C4-2B (cell line): ENCODE data around the gene EEPD1.
"Not testable (repeated sequence)": the region's sequence is repeated elsewhere in the genome, so short reads cannot be mapped to it uniquely, and the experiment has no call there.

Experiments
- H3K27ac ChIP-seq: fragments of 450-650 bp; 2 replicates; pipeline ENCODE4 v1.5.1; 2017
- ZFX ChIP-seq: fragments of 450-650 bp; IDR thresholded peaks from 2 replicates; pipeline ENCODE4 v1.6.1; 2017
- TF ChIP-seq, protein P1 (sequence below): fragments of 450-650 bp; conservative IDR thresholded peaks from 2 replicates; pipeline ENCODE4 v1.5.1; 2017; ENCODE audit warnings: mild to moderate bottlenecking

Gene EEPD1

GRCh38 chr7:36114355-36114754 lies 38.7 kb upstream of the EEPD1 start:
- TF ChIP-seq, protein P1, sequence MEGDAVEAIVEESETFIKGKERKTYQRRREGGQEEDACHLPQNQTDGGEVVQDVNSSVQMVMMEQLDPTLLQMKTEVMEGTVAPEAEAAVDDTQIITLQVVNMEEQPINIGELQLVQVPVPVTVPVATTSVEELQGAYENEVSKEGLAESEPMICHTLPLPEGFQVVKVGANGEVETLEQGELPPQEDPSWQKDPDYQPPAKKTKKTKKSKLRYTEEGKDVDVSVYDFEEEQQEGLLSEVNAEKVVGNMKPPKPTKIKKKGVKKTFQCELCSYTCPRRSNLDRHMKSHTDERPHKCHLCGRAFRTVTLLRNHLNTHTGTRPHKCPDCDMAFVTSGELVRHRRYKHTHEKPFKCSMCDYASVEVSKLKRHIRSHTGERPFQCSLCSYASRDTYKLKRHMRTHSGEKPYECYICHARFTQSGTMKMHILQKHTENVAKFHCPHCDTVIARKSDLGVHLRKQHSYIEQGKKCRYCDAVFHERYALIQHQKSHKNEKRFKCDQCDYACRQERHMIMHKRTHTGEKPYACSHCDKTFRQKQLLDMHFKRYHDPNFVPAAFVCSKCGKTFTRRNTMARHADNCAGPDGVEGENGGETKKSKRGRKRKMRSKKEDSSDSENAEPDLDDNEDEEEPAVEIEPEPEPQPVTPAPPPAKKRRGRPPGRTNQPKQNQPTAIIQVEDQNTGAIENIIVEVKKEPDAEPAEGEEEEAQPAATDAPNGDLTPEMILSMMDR = no peak
- no peak for TF ChIP-seq ZFX
- no peak overlapping the region for H3K27ac ChIP-seq

DNA sequence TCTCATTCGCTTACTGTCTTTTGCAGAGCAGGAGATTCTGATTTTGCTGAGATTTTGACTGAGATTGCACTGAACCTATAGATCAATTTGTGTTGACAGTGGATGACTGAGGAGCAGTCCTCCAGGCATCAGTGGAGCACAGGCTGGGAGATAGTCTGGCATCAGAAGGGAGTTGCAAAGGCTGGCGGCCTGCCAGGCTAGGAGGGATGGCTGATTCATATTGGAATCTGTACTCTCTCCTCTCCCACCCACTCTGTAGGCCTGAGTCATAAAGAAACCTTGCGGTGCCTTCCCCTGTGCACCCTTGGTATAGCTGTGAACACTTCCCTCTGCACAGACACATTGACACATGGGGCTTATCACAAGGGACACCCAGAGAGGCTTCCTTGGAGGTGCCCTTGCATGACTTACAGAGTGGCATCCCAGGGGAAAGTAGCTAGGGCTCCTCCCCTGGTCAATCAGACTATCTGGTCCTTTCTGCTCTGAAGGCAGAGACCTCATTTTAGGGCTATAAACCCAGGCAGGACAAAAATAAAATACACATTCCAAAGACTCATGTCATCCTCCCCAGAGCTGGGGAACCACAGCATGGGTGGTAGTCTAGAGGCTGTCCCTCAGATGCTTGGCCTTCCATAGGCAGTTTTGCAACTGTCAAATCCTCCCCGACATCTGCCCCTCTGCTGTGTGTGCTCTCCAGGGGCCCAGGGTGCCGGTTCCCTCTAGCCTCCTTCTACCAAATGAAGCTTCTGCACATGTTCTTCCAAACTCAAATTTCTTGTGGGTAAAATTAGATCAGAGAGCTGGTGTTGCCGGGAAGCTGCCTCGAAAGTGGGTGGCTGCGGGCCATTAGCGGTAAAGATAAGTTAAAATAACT lies 37.4 kb upstream of the EEPD1 start:
- no peak overlapping the region for H3K27ac ChIP-seq
- TF ChIP-seq ZFX = no peak
- TF ChIP-seq, protein P1 = no peak

DNA sequence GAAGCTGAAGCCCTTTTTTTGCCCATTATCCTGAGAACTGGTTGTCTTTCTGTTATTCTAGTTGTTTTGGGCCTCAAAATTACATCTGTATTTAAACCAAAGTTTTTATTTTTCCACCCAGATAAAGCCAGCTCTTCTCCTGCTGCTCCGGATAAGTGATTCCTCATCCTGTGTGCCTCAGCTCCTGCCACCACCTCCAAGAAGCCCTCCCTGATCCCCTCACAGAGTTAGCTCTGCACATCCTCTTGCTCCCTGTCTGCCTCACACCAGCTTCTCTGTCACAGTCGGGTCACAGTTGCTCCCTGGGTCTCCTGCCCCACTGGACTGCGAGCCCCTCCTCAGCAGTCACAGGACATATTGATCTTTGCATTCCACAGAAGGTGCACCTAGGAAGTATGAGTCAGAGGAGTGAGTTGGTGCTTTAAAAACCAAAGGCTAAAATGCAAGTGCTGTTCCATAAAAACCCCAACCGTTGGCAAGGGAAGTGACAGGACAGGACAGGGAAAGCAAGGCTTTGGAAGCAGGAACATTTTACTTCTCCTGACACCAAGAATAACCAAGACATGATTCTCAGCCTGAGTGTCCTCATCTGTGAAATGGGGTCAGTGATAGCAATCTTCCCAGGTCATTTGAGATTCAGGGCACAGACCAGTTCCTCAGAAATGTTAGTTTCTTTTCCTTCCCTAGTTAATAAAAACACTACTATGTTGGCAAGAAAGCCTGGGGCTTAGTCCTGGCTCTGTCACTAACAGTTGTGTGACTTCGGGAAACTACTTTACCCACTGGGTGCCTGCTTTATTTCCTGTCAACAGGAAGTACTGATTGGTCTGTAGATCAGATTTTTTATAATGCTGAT lies 36.5 kb upstream of the EEPD1 start:
- TF ChIP-seq, protein P1 = no peak
- TF ChIP-seq ZFX = no peak
- H3K27ac ChIP-seq = no peak overlapping the region

DNA sequence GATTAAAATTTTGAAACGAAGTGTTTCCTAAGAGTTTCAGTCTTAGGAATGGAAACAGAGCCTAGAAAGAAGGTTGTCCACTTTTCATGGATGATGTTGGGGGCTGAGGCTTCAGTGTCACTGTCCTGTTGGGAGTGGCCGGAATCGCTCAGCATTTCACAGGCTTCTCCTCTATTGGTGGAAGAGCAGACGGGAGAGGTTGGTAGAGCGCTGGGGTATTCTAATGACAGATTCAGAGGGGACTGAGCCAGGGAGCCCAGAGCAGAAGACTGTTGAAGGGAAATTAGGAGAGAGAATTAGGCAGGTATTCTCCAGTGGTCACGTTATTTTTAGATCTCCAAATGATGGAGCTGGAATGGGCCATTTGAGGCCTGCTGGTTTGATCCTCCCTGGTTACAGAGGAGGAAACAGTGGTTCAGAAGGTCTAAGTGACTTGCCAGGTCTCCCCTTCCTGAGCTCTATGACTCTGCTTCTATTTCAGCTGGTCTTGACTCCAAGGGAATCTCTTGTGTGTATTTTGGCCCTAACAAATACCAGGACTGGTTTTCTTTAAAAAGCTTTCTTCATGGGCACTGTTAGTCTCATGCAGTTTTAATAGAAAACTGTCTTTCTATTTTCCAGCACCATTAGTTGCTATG lies 35.7 kb upstream of the EEPD1 start:
- TF ChIP-seq, protein P1 = no peak
- no peak for TF ChIP-seq ZFX
- H3K27ac ChIP-seq = no peak overlapping the region

GRCh38 chr7:36118344-36118743 lies 34.7 kb upstream of the EEPD1 start:
- H3K27ac ChIP-seq = no peak overlapping the region

GRCh38 chr7:36119005-36119706 lies 33.9 kb upstream of the EEPD1 start:
- no peak overlapping the region for H3K27ac ChIP-seq
- TF ChIP-seq, protein P1 = no peak
- TF ChIP-seq ZFX = no peak

More at GRCh38 chr7:36118344-36118743, 34.7 kb upstream of the EEPD1 start:
- no peak for TF ChIP-seq ZFX
- TF ChIP-seq, protein P1 = no peak

DNA sequence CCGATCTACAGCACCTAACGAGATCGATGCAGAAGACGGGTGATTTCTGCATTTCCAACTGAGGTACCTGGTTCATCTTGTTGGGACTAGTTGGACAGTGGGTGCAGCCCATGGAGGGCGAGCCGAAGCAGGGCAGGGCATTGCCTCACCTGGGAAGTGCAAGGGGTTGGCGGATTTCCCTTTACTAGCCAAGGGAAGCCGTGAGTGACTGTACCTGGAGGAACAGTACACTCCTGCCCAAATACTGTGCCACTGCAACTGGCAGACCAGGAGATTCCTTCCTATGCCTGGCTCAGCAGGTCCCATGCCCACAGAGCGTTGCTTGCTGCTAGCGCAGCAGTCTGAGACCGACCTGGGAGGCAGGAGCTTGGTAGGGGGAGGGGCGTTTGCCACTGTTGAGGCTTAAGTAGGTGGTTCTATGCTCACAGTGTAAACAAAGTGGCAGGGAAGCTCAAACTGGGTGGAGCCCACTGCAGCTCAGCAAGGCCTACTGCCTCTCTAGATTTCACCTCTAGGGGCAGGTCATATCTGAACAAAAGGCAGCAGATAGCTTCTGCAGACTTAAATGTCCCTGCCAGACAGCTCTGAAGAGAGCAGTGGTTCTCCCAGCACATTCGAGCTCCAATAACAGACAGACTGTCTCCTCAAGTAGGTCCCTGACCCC lies 32.9 kb upstream of the EEPD1 start:
- H3K27ac ChIP-seq = not testable (repeated sequence)

DNA sequence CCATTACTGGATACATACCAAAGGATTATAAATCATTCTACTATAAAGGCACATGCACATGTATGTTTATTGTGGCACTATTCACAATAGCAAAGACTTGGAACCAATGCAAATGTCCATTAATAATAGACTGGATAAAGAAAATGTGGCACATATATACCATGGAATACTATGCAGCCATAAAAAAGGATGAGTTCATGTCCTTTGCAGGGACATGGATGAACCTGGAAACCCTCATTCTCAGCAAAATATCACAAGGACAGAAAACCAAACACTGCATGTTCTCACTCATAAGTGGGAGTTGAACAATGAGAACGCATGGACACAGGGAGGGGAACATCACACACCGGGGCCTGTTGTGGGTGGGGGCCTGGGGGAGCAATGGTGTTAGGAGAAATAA lies 27.4 kb upstream of the EEPD1 start:
- not testable (repeated sequence) for H3K27ac ChIP-seq
